Measurements from ENCODE around the gene ZNF516.

The ZNF516 gene

GRCh38 chr18:76412818-76413565 is 82.0 kb downstream of the ZNF516 start:
- no peak for DNase-seq

- no peak for DNase-seq
Measured at GRCh38 chr18:76412010-76412817, 82.8 kb downstream of the ZNF516 start.

- no peak for DNase-seq
Measured at GRCh38 chr18:76410660-76411417, 84.2 kb downstream of the ZNF516 start.

GRCh38 chr18:76410033-76410432 is 85.0 kb downstream of the ZNF516 start:
- no peak for DNase-seq

- no peak for DNase-seq
Measured at GRCh38 chr18:76408480-76409067, 86.5 kb downstream of the ZNF516 start.

- no peak for DNase-seq
Measured at GRCh38 chr18:76407681-76408080, 87.4 kb downstream of the ZNF516 start.

- no peak for DNase-seq
Measured at GRCh38 chr18:76406791-76407190, 88.3 kb downstream of the ZNF516 start.

GRCh38 chr18:76405681-76406356 is 89.2 kb downstream of the ZNF516 start:
- DNase-seq: peak; percentile 46

GRCh38 chr18:76405280-76405679 is 89.8 kb downstream of the ZNF516 start:
- no peak for DNase-seq

- no peak for DNase-seq
Measured at GRCh38 chr18:76404345-76404831, 90.7 kb downstream of the ZNF516 start.

GRCh38 chr18:76402026-76402990 is 92.7 kb downstream of the ZNF516 start:
- no peak for DNase-seq

- no peak for DNase-seq
Measured at GRCh38 chr18:76401498-76401897, 93.5 kb downstream of the ZNF516 start.

GRCh38 chr18:76399613-76400391 is 95.2 kb downstream of the ZNF516 start:
- DNase-seq: peak; percentile 36

- peak; percentile 80 for DNase-seq
Measured at GRCh38 chr18:76398896-76399612, 96.0 kb downstream of the ZNF516 start.

- DNase-seq: no peak
Measured at GRCh38 chr18:76398295-76398694, 96.7 kb downstream of the ZNF516 start.

GRCh38 chr18:76397631-76398030 is 97.4 kb downstream of the ZNF516 start:
- no peak for DNase-seq

- DNase-seq: no peak
Measured at GRCh38 chr18:76396792-76397191, 98.2 kb downstream of the ZNF516 start.

- DNase-seq: no peak
Measured at GRCh38 chr18:76395609-76396008, 99.4 kb downstream of the ZNF516 start.

- no peak for DNase-seq
Measured at GRCh38 chr18:76394780-76395476, 100.1 kb downstream of the ZNF516 start.
